NCI-H2107 treated with DMSO at 0.1 percent for 48 hours (cell line): Measurements from ENCODE around the gene KRT81.
A peak's percentile ranks its signal among the peaks of the same experiment; 100 is the strongest.
"Not testable (repeated sequence)": the region's sequence is repeated elsewhere in the genome, so short reads cannot be mapped to it uniquely, and the experiment has no call there.

Source experiments
- DNase-seq: peaks from one replicate; lab custom pipeline; 2025; ENCODE audit not compliant: unreplicated experiment; lab: John Stamatoyannopoulos, UW

KRT81 gene

GRCh38 chr12:52245259-52245961 is 45.9 kb downstream of the KRT81 start:
- DNase-seq, result no peak

- DNase-seq, result no peak
Observed at GRCh38 chr12:52244615-52244994, 46.7 kb downstream of the KRT81 start.

- peak; percentile 86 for DNase-seq
Observed at GRCh38 chr12:52243856-52244614, 47.3 kb downstream of the KRT81 start.

DNA sequence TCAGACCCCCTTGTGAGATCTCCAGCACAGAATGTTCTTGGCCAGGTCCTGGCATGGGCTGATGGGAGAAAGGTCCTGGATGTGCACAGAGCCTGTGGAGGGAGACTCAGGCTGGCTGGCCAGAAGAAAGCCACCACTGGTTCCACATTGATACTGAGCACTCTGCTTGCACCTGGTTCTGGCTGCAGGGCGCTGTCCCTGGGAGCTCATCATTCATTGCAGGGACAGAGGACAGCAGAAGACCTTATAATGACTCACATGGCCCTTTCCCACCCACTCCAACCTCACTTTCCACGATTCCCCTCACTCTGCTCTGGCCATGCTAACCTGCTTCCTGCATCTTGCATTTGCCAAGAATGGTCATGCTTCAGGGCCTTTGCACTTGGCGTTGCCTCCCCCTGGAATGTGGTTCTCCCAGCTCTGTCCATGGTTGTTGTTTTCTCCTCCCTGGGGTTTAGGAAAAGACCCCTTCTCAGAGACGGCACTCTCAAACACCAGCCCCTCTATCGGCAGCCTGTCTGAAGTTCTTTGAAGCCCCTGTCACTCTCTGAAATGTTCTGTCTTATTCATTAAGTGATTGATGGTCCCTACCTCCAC is 48.0 kb downstream of the KRT81 start:
- DNase-seq, result no peak

GRCh38 chr12:52242442-52243258 is 48.7 kb downstream of the KRT81 start:
- no peak for DNase-seq

- no peak for DNase-seq
Observed at GRCh38 chr12:52241205-52241842, 50.0 kb downstream of the KRT81 start.

- not testable (repeated sequence) for DNase-seq
Observed at GRCh38 chr12:52240247-52240646, 51.1 kb downstream of the KRT81 start.

- no peak for DNase-seq
Observed at GRCh38 chr12:52239767-52240166, 51.6 kb downstream of the KRT81 start.

GRCh38 chr12:52238916-52239646 is 52.3 kb downstream of the KRT81 start:
- no peak for DNase-seq

DNA sequence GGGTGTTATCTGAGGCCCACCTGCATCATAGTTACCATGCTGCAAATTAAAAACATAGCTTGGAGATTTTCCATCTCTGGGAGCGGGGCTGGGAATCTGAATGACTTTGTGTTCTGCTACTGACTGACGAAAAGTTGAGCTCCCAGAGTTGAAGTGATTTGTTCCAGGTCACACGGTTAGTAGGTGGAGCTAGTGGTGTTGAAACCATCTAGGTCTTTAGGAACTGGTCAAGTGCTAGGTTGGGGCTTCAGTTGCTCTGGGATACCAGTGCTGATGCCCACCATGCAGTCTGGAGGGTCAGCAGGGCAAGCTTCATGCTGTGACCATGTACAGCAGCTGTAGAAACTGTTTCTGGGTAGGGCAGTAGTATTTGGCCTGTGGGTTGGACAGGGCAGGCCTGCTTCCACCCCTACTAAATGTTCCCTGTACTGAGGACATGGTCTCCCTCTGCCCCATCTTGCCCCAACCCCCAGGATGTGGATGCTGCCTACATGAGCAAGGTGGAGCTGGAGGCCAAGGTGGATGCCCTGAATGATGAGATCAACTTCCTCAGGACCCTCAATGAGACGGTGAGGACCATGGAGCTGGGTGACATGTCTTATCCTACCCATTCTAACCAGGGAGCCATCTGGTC is 53.0 kb downstream of the KRT81 start:
- no peak for DNase-seq

GRCh38 chr12:52236386-52237050 is 54.8 kb downstream of the KRT81 start:
- DNase-seq, result no peak
